ENCODE results near the gene POLG2. TPM values are rescaled to one million over a fixed set of nuclear protein-coding genes. Genes with fewer than 3 reads are reported as not detected.

POLG2 gene
- total RNA-seq, 1 experiment from 2014 or later = 20.3 TPM

- peak overlapping the region; percentile 93 for H3K4me2 ChIP-seq (ENCODE audit: low read length)
- TF ChIP-seq EZH2 (IDR thresholded peaks at IDR 0.05; ENCODE audit: low read length, unreplicated experiment) (no peak), EZH2phosphoT487 (IDR thresholded peaks at IDR 0.05; ENCODE audit: borderline replicate concordance, low read length) (no peak), CTCF (conservative IDR thresholded peaks at IDR 0.05; ENCODE audit: low read depth, low read length) (no peak)
- H3K27me3 ChIP-seq (ENCODE audit: low read length) = no peaks in the 10 kb centered on the region
- no peak overlapping the region for H3K27ac ChIP-seq (ENCODE audit: low read length)
- BruUV-seq (replicated peaks) = no TSS peak
- H3K36me3 ChIP-seq (ENCODE audit: low read depth, low read length) = peaks cover 72% of the 10 kb centered on the region
- ChIA-PET CTCF (no interaction called here), POLR2A (ENCODE audit: unreplicated experiment) (interaction anchor here (0.5 to 0.6 kb wide), 4 partner anchors 59 to 733 kb away, joined by 3 to 7 read pairs (median 4); no protein-coding TSS in a partner anchor)
- H3K9me3 ChIP-seq (ENCODE audit: low read length) = no peaks in the 10 kb centered on the region
- H3F3A ChIP-seq (ENCODE audit: low read length, unreplicated experiment) = peaks cover 62% of the 10 kb centered on the region
- H3K4me3 ChIP-seq (ENCODE audit: low read length) = 0 out of 2 replicates have a peak overlapping the region, but pooled peaks have one; percentile 3
- intact Hi-C loops (cut with micrococcal nuclease) = no loop called here
- DNase-seq = peak; percentile 32
- no peak overlapping the region for H3K9ac ChIP-seq (ENCODE audit: low read length)
- H3K79me2 ChIP-seq (ENCODE audit: low read length) = peaks cover 68% of the 10 kb centered on the region
- H3K4me1 ChIP-seq (ENCODE audit: insufficient read depth, low read length) = peaks cover 82% of the 10 kb centered on the region
- H3K9me2 ChIP-seq (replicated peaks; ENCODE audit: low read length) = no peaks in the 10 kb centered on the region
- H4K20me1 ChIP-seq (ENCODE audit: low read length) = peaks cover 65% of the 10 kb centered on the region
- H2AFZ ChIP-seq (ENCODE audit: low read length) = no peak overlapping the region
- no peak for ATAC-seq
Observed at GRCh38 chr17:64499805-64500486, 3.1 kb upstream of the POLG2 start.

- Histone ChIP-seq H3K4me1 (ENCODE audit: insufficient read depth, low read length) (peaks cover 80% of the 10 kb centered on the region), H3K79me2 (ENCODE audit: low read length) (peaks cover 68% of the 10 kb centered on the region), H3F3A (ENCODE audit: low read length, unreplicated experiment) (peaks cover 59% of the 10 kb centered on the region), H3K27ac (ENCODE audit: low read length) (peak overlapping the region; percentile 68), H3K4me3 (ENCODE audit: low read length) (peak overlapping the region; percentile 86), H3K27me3 (ENCODE audit: low read length) (no peaks in the 10 kb centered on the region), H2AFZ (ENCODE audit: low read length) (no peak overlapping the region), H3K9me3 (ENCODE audit: low read length) (no peaks in the 10 kb centered on the region), H3K9me2 (replicated peaks; ENCODE audit: low read length) (no peaks in the 10 kb centered on the region), H4K20me1 (ENCODE audit: low read length) (peaks cover 57% of the 10 kb centered on the region), H3K4me2 (ENCODE audit: low read length) (peak overlapping the region; percentile 93), H3K36me3 (ENCODE audit: low read depth, low read length) (peaks cover 58% of the 10 kb centered on the region), H3K9ac (ENCODE audit: low read length) (no peak overlapping the region)
- no TSS peak for BruUV-seq (replicated peaks)
- peak; percentile 21 for ATAC-seq
- intact Hi-C loops (cut with micrococcal nuclease) = no loop called here
- TF ChIP-seq CTCF (conservative IDR thresholded peaks at IDR 0.05; ENCODE audit: low read depth, low read length) (no peak), EZH2 (IDR thresholded peaks at IDR 0.05; ENCODE audit: low read length, unreplicated experiment) (no peak), EZH2phosphoT487 (IDR thresholded peaks at IDR 0.05; ENCODE audit: borderline replicate concordance, low read length) (no peak)
- POLR2A ChIA-PET (ENCODE audit: unreplicated experiment) = interaction anchor here (0.6 to 0.7 kb wide), 4 partner anchors 9 to 1063 kb away, joined by 3 to 15 read pairs (median 8); no protein-coding TSS in a partner anchor
- CTCF ChIA-PET = interaction anchor here (0.7 kb wide), 1 partner anchor 209 kb away, joined by 5 read pairs; no protein-coding TSS in a partner anchor
- peak; percentile 68 for DNase-seq
Observed at GRCh38 chr17:64498308-64499203, 1.7 kb upstream of the POLG2 start.
